ENCODE results near the gene FOLR2. TPM values are rescaled to one million over a fixed set of nuclear protein-coding genes. Genes with fewer than 3 reads are reported as not detected.

FOLR2 gene
- total and polyA plus RNA-seq, 5 donors from 2014 or later = 0.26 TPM; not detected in 4

- no peak for DNase-seq
- no peak for ATAC-seq (ENCODE audit: low read depth in 2 of 2)
- H3K4me1 ChIP-seq (ENCODE audit: control insufficient read depth, insufficient read depth, low read length, poor library complexity, severe bottlenecking) = peaks cover 18% of the 10 kb centered on the region
- H3K9me3 Mint-ChIP-seq = peaks cover 0 to 3% (median 0%) of the 10 kb centered on the region in 7 donors
- peaks cover 26% of the 10 kb centered on the region for H3K36me3 ChIP-seq (ENCODE audit: control insufficient read depth, insufficient read depth, low read length)
- no peaks in the 10 kb centered on the region for H3K9me3 ChIP-seq (ENCODE audit: control insufficient read depth in 2 of 2, low read length in 2 of 2)
- H3K36me3 Mint-ChIP-seq = peaks cover 18% of the 10 kb centered on the region
- H3K4me1 Mint-ChIP-seq = peaks cover 5 to 21% (median 13%) of the 10 kb centered on the region in 4 donors
- H3K27me3 Mint-ChIP-seq = peaks cover 33% of the 10 kb centered on the region
- H3K27me3 ChIP-seq (ENCODE audit: control insufficient read depth, insufficient read depth, low read length) = peaks cover 7% of the 10 kb centered on the region
- no peak overlapping the region for H3K4me3 Mint-ChIP-seq
- H3K4me3 ChIP-seq (ENCODE audit: low read depth, low read length) = no peak overlapping the region
- H3K27ac ChIP-seq (ENCODE audit: insufficient read depth, low read length, poor library complexity, severe bottlenecking) = no peak overlapping the region
- H3K27ac Mint-ChIP-seq = no peak overlapping the region
These were observed 20.7 kb downstream of the FOLR2 start for GRCh38 chr11:72237112-72237931.

GRCh38 chr11:72238040-72238450, 21.5 kb downstream of the FOLR2 start:
- peak; percentile 31 to 42 for ATAC-seq (ENCODE audit: low read depth in 2 of 2)

GRCh38 chr11:72238492-72239312, 22.1 kb downstream of the FOLR2 start:
- Mint-ChIP-seq H3K4me3 (peak overlapping the region in 1 of 4 donors; percentile 16), H3K36me3 (peaks cover 15% of the 10 kb centered on the region), H3K27ac (peak overlapping the region in 1 of 3 donors; percentile 76), H3K9me3 (peaks cover 0 to 3% (median 0%) of the 10 kb centered on the region in 7 donors), H3K27me3 (peaks cover 45% of the 10 kb centered on the region), H3K4me1 (peaks cover 5 to 31% (median 17%) of the 10 kb centered on the region in 4 donors)
- H3K27ac ChIP-seq (ENCODE audit: insufficient read depth, low read length, poor library complexity, severe bottlenecking) = no peak overlapping the region
- no peak overlapping the region for H3K4me3 ChIP-seq (ENCODE audit: low read depth, low read length)
- peaks cover 19% of the 10 kb centered on the region for H3K36me3 ChIP-seq (ENCODE audit: control insufficient read depth, insufficient read depth, low read length)
- ATAC-seq (ENCODE audit: low read depth in 2 of 2) (no peak), DNase-seq (no peak)
- H3K9me3 ChIP-seq (ENCODE audit: control insufficient read depth in 2 of 2, low read length in 2 of 2) = no peaks in the 10 kb centered on the region
- peaks cover 21% of the 10 kb centered on the region for H3K4me1 ChIP-seq (ENCODE audit: control insufficient read depth, insufficient read depth, low read length, poor library complexity, severe bottlenecking)
- peaks cover 12% of the 10 kb centered on the region for H3K27me3 ChIP-seq (ENCODE audit: control insufficient read depth, insufficient read depth, low read length)

More at GRCh38 chr11:72238040-72238450, 21.5 kb downstream of the FOLR2 start:
- peak in 2 of 3 donors; percentile 42 to 54 for DNase-seq
- peaks cover 24% of the 10 kb centered on the region for H3K36me3 ChIP-seq (ENCODE audit: control insufficient read depth, insufficient read depth, low read length)
- peaks cover 18% of the 10 kb centered on the region for H3K4me1 ChIP-seq (ENCODE audit: control insufficient read depth, insufficient read depth, low read length, poor library complexity, severe bottlenecking)
- H3K27me3 ChIP-seq (ENCODE audit: control insufficient read depth, insufficient read depth, low read length) = peaks cover 8% of the 10 kb centered on the region
- H3K4me1 Mint-ChIP-seq = peaks cover 5 to 27% (median 14%) of the 10 kb centered on the region in 4 donors
- peaks cover 18% of the 10 kb centered on the region for H3K36me3 Mint-ChIP-seq
- H3K9me3 Mint-ChIP-seq = peaks cover 0 to 3% (median 0%) of the 10 kb centered on the region in 7 donors
- peaks cover 40% of the 10 kb centered on the region for H3K27me3 Mint-ChIP-seq
- H3K9me3 ChIP-seq (ENCODE audit: control insufficient read depth in 2 of 2, low read length in 2 of 2) = no peaks in the 10 kb centered on the region
- H3K27ac ChIP-seq (ENCODE audit: insufficient read depth, low read length, poor library complexity, severe bottlenecking) = no peak overlapping the region
- H3K4me3 Mint-ChIP-seq = no peak overlapping the region
- H3K4me3 ChIP-seq (ENCODE audit: low read depth, low read length) = no peak overlapping the region
- H3K27ac Mint-ChIP-seq = no peak overlapping the region

DNA sequence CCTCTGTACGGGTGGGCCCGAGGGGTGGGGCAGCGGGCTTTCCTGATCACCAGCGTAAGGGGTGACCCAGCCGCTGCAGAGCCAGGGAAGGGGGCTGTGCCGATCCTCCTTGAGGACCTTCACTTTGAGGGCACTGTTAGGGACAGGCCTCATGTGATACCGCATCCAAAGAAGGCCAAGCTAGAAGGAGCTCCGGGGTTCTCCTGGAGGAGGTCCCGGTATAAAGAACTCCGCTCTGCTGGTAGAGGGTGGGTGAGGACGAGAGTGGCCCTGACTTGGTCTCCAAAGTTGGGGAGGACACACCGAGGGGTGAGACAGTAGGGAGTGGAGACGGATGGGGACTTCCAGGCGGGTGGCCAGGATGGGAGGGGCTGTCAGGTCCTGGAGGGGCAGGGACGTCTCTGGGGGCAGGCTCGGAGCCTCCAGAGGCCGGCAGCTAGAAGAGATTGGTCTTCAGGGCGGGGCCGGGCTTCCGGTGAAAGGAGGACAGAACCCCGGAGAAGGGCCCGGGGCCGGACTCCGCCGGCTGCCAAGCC, 22.8 kb downstream of the FOLR2 start:
- Histone ChIP-seq H3K4me1 (ENCODE audit: control insufficient read depth, insufficient read depth, low read length, poor library complexity, severe bottlenecking) (peaks cover 24% of the 10 kb centered on the region), H3K27ac (ENCODE audit: insufficient read depth, low read length, poor library complexity, severe bottlenecking) (no peak overlapping the region), H3K36me3 (ENCODE audit: control insufficient read depth, insufficient read depth, low read length) (peaks cover 13% of the 10 kb centered on the region), H3K4me3 (ENCODE audit: low read depth, low read length) (no peak overlapping the region), H3K9me3 (ENCODE audit: control insufficient read depth in 2 of 2, low read length in 2 of 2) (no peaks in the 10 kb centered on the region), H3K27me3 (ENCODE audit: control insufficient read depth, insufficient read depth, low read length) (peaks cover 12% of the 10 kb centered on the region)
- peak overlapping the region in 1 of 4 donors; percentile 16 for H3K4me3 Mint-ChIP-seq
- H3K4me1 Mint-ChIP-seq = peaks cover 5 to 32% (median 17%) of the 10 kb centered on the region in 4 donors
- no peak for DNase-seq
- peaks cover 10% of the 10 kb centered on the region for H3K36me3 Mint-ChIP-seq
- peaks cover 45% of the 10 kb centered on the region for H3K27me3 Mint-ChIP-seq
- peaks cover 0 to 3% (median 0%) of the 10 kb centered on the region in 7 donors for H3K9me3 Mint-ChIP-seq
- no peak overlapping the region for H3K27ac Mint-ChIP-seq
- no peak for ATAC-seq (ENCODE audit: low read depth in 2 of 2)

DNA sequence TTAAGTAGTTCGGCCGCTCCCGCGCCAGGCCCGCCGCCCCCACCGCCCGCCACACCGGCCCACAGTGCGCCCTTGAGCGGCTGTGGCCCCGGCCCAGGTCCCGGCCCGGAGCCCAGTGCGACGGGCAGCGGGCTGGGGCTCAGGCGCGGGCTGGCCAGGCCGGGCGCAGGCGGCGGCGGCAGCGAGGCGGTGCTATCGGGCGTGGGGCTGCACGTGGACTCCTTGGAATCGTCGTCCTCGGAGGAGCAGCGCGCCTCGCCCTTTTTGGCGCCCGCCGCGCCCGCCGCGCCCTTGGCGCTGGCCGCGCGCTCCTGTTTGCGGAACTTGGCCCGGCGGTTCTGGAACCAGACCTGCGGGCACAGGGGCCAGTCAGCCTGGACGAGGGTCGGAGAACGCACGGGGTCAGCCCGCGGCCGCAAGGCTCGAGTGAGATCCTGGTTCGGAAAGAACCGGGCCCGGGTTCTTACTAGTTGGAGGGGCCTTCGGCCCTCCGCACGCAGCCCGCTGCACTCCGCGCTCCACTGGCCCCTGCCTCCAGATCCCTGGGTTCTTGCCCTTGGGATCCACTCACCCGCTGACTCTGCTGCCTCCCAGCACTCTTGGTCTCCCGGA, 23.4 kb downstream of the FOLR2 start:
- no peak overlapping the region for H3K27ac Mint-ChIP-seq
- H3K27me3 ChIP-seq (ENCODE audit: control insufficient read depth, insufficient read depth, low read length) = peaks cover 16% of the 10 kb centered on the region
- H3K4me1 ChIP-seq (ENCODE audit: control insufficient read depth, insufficient read depth, low read length, poor library complexity, severe bottlenecking) = peaks cover 25% of the 10 kb centered on the region
- H3K36me3 ChIP-seq (ENCODE audit: control insufficient read depth, insufficient read depth, low read length) = peaks cover 13% of the 10 kb centered on the region
- ATAC-seq (ENCODE audit: low read depth in 2 of 2) = no peak
- peak overlapping the region; percentile 4 to 78 (median 65) for H3K4me3 Mint-ChIP-seq
- H3K27ac ChIP-seq (ENCODE audit: insufficient read depth, low read length, poor library complexity, severe bottlenecking) = no peak overlapping the region
- no peaks in the 10 kb centered on the region for H3K9me3 ChIP-seq (ENCODE audit: control insufficient read depth in 2 of 2, low read length in 2 of 2)
- peaks cover 0 to 3% (median 0%) of the 10 kb centered on the region in 7 donors for H3K9me3 Mint-ChIP-seq
- H3K4me3 ChIP-seq (ENCODE audit: low read depth, low read length) = no peak overlapping the region
- H3K36me3 Mint-ChIP-seq = peaks cover 5% of the 10 kb centered on the region
- H3K4me1 Mint-ChIP-seq = peaks cover 5 to 37% (median 19%) of the 10 kb centered on the region in 4 donors
- no peak for DNase-seq
- H3K27me3 Mint-ChIP-seq = peaks cover 45% of the 10 kb centered on the region

DNA sequence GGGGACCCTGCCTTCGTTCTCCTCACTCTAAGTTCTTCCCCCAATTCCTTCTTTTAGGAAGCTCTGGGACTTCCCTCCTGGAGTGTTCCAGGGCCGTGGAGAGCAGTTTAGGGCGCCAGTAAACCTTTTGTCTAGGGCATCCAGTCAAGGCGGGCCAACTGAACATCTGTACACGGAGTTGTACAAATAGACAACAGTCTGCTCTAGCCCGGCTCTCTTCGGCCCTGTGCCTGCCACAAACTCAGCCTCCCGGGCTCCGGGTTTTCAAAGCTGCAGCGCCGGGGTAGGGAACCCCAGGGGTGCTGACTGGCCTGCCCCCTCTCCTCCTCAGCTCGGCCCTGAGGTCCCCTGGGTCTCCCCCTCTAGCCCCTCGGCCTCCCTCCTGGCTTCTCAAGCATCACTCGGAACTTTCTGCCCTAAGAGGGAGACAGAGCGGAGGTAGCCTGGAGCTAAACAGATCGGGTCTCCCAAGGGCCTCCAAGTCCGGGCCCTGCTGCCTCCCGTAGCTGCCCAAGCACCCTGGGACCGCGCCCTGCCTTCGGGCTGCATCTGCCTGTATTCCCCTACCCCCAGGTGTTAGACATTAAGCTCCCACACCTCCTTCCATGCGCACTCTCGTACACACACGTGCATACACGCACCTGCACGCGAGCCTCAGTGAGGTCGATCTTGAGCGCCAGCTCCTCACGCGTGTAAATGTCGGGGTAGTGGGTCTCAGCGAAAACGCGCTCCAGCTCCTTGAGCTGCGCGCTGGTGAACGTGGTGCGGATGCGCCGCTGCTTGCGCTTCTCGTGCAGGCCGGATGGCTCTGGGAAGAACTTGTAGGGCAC, 24.1 kb downstream of the FOLR2 start:
- Histone ChIP-seq H3K4me1 (ENCODE audit: control insufficient read depth, insufficient read depth, low read length, poor library complexity, severe bottlenecking) (peaks cover 25% of the 10 kb centered on the region), H3K4me3 (ENCODE audit: low read depth, low read length) (no peak overlapping the region), H3K27me3 (ENCODE audit: control insufficient read depth, insufficient read depth, low read length) (peaks cover 19% of the 10 kb centered on the region), H3K27ac (ENCODE audit: insufficient read depth, low read length, poor library complexity, severe bottlenecking) (no peak overlapping the region), H3K36me3 (ENCODE audit: control insufficient read depth, insufficient read depth, low read length) (peaks cover 11% of the 10 kb centered on the region), H3K9me3 (ENCODE audit: control insufficient read depth in 2 of 2, low read length in 2 of 2) (no peaks in the 10 kb centered on the region)
- H3K36me3 Mint-ChIP-seq = no peaks in the 10 kb centered on the region
- no peak overlapping the region for H3K27ac Mint-ChIP-seq
- H3K27me3 Mint-ChIP-seq = peaks cover 45% of the 10 kb centered on the region
- H3K9me3 Mint-ChIP-seq = peaks cover 0 to 3% (median 0%) of the 10 kb centered on the region in 7 donors
- DNase-seq (peak in 1 of 3 donors; percentile 18), ATAC-seq (ENCODE audit: low read depth in 2 of 2) (no peak)
- H3K4me1 Mint-ChIP-seq = peaks cover 5 to 37% (median 19%) of the 10 kb centered on the region in 4 donors
- H3K4me3 Mint-ChIP-seq = peak overlapping the region; percentile 4 to 78 (median 67)
